Measurements from ENCODE around the gene MYOZ1. TPM values are rescaled to one million over a fixed set of nuclear protein-coding genes. Genes with fewer than 3 reads are reported as not detected.
A peak's percentile ranks its signal among the peaks of the same experiment; 100 is the strongest.

The MYOZ1 gene
- total and polyA plus RNA-seq, 2 of the 8 experiments (the other 6 are each of a cell fraction or from before 2014, with no cell fraction given) = 2.6 to 3.3 TPM

- Histone ChIP-seq H2BK15ac (ENCODE audit: low read length) (no peak overlapping the region), H3K79me2 (ENCODE audit: control insufficient read depth in 1 of 2, insufficient read depth in 2 of 2, low read length in 2 of 2) (peaks cover 0 to 20% of the 10 kb centered on the region in 2 experiments; a peak in 2 of 4 replicates), H3K27me3 (replicated peaks in 1 of 4; ENCODE audit: control insufficient read depth in 3 of 4, extremely low read depth in 1 of 4, insufficient read depth in 3 of 4, low read length in 3 of 4) (no peaks in the 10 kb centered on the region), H2BK5ac (ENCODE audit: low read depth, low read length) (no peak overlapping the region), H3K79me1 (ENCODE audit: low read depth, low read length) (no peaks in the 10 kb centered on the region), H4K8ac (ENCODE audit: extremely low read depth, insufficient read depth, low read length) (no peak overlapping the region), H2AFZ (ENCODE audit: low read length) (no peak overlapping the region), H2BK120ac (replicated peaks; ENCODE audit: low read depth, low read length) (no peak overlapping the region), H3K4me2 (ENCODE audit: insufficient read depth in 1 of 2, low read depth in 2 of 2, low read length in 2 of 2) (no peak overlapping the region), H3K27ac (ENCODE audit: low read depth, low read length) (no peak overlapping the region), H2AK5ac (ENCODE audit: low read depth, low read length) (no peak overlapping the region), H3K9me3 (ENCODE audit: insufficient read depth in 2 of 2, low read depth in 1 of 2, low read length in 1 of 2) (no peaks in the 10 kb centered on the region), H3K9ac (replicated peaks in 1 of 4; ENCODE audit: extremely low read depth in 1 of 4, low read depth in 3 of 4, low read length in 3 of 4) (no peak overlapping the region), H3K18ac (ENCODE audit: extremely low read depth, low read length) (no peak overlapping the region), H4K91ac (replicated peaks; ENCODE audit: insufficient read length, low read length) (no peak overlapping the region), H4K20me1 (replicated peaks in 1 of 2; ENCODE audit: control insufficient read depth in 1 of 2, insufficient read depth in 2 of 2, low read length in 2 of 2) (no peaks in the 10 kb centered on the region), H3K23me2 (ENCODE audit: low read depth, low read length) (no peaks in the 10 kb centered on the region), H3K4me3 (ENCODE audit: extremely low read depth in 1 of 4, insufficient read depth in 2 of 4, low read depth in 3 of 4, low read length in 4 of 4) (no peak overlapping the region), H3K23ac (ENCODE audit: insufficient read length) (no peak overlapping the region), H2BK12ac (ENCODE audit: low read depth, low read length) (no peak overlapping the region), H3K4ac (replicated peaks; ENCODE audit: insufficient read length, low read depth, low read length) (no peak overlapping the region), H3K36me3 (ENCODE audit: control insufficient read depth in 2 of 4, insufficient read depth in 4 of 4, low read length in 3 of 4) (no peaks in the 10 kb centered on the region), H3K56ac (replicated peaks; ENCODE audit: insufficient read length, low read depth, low read length) (no peak overlapping the region), H2BK20ac (ENCODE audit: low read length) (no peak overlapping the region), H3K4me1 (replicated peaks in 1 of 4; ENCODE audit: control insufficient read depth in 3 of 4, insufficient read depth in 4 of 4, low read length in 3 of 4) (peaks cover 0 to 22% (median 4%) of the 10 kb centered on the region in 4 experiments; a peak in 2 of 7 replicates), H3K14ac (ENCODE audit: insufficient read length) (no peak overlapping the region), H4K5ac (ENCODE audit: insufficient read length, low read depth, low read length) (no peak overlapping the region)
- CTCF ChIA-PET (ENCODE audit: partially characterized antibody) = interaction anchor here (0.9 to 1.1 kb wide), 2 partner anchors 14 to 23 kb away, joined by 3 read pairs; no protein-coding TSS in a partner anchor
- FAIRE-seq (no peak), DNase-seq (ENCODE audit: low read depth in 1 of 2, low spot score in 2 of 2) (no peak)
- WGBS, 2 experiments (ENCODE audit: extremely low coverage in 1 of 2, insufficient coverage in 1 of 2, insufficient read length in 1 of 2, insufficient replicate concordance in 2 of 2, low coverage in 1 of 2, low lambda C conversion rate in 2 of 2, missing lambda C conversion rate in 1 of 2) = 74% methylated on average over 5 of the region's 5 CpGs; no CpG with 5 or more reads in 1 of the 2 experiments
- TF ChIP-seq MAX (IDR thresholded peaks at IDR 0.05) = no peak
- no peak for TF ChIP-seq E2F6 (IDR thresholded peaks at IDR 0.05)
- TF ChIP-seq SIX5 (IDR thresholded peaks at IDR 0.05; ENCODE audit: low read depth, low read length) = no peak
- TF ChIP-seq MAFK (IDR thresholded peaks at IDR 0.05; ENCODE audit: low read depth, low read length) = peak; percentile 89
- TF ChIP-seq BRCA1 (IDR thresholded peaks at IDR 0.05; ENCODE audit: low read depth, low read length) = no peak
- POLR2A ChIA-PET (ENCODE audit: partially characterized antibody) = interaction anchor here (0.5 to 1.3 kb wide), 3 partner anchors 9 to 111 kb away, joined by 3 to 5 read pairs (median 3); no protein-coding TSS in a partner anchor
These were observed 47.5 kb downstream of the MYOZ1 start for GRCh38 chr10:73593812-73594211.
